GM12872 (cell line): Measurements from ENCODE around the gene DNAH8.

Experiments
- TF ChIP-seq, protein P1 (sequence below): IDR thresholded peaks from 3 replicates; pipeline ENCODE4 v1.5.1; 2011; ENCODE audit warnings: low read depth, mild to moderate bottlenecking, low read length, moderate library complexity; ENCODE audit not compliant: insufficient read depth

DNAH8 gene

DNA sequence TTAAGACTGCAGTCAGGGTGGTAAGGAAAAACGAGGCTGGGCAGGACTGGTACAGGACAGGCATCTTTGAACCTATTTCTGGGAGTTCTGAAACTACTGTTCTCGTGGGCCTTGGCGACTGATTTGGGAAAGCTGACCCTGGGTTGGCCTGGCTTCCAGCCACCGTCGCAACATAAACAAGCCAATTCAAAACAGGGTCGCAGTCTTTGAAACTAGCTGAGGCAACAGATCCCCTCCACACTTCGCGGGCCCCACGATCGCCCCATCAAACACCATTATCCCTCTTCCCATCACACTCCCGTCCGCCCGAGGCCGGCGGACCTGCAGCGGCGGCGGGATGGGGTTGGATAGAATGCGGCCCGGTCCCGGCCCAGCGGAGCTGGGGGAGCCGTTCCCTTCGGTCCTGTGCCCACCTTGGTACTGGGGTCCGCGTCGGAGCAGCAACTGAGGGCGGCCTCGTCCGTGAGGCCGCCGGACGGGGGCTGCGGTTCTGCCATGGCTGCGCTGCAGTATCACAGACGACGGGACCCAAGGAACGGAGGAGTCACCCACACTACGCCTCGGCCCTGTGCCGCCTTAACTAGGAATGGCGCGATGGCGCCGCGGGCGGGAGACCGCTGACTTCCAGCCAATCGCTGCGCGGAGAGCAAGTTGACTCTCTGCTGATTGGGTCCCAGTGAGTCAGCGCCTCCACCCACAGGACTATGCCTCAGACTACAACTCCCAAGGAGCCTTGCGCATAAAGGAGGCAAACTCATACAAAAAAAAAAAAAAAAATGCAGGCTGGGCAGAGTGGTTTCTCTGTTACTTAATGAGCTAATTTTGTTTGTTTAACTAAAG lies 12.3 kb upstream of the DNAH8 start, which contains the start of gene GLO1:
Gene GLO1, minus strand, starts transcription at position 588 of the 840 bp plus-strand sequence. Its CDS starts 91 bp downstream, at position 497.
- TF ChIP-seq, protein P1, sequence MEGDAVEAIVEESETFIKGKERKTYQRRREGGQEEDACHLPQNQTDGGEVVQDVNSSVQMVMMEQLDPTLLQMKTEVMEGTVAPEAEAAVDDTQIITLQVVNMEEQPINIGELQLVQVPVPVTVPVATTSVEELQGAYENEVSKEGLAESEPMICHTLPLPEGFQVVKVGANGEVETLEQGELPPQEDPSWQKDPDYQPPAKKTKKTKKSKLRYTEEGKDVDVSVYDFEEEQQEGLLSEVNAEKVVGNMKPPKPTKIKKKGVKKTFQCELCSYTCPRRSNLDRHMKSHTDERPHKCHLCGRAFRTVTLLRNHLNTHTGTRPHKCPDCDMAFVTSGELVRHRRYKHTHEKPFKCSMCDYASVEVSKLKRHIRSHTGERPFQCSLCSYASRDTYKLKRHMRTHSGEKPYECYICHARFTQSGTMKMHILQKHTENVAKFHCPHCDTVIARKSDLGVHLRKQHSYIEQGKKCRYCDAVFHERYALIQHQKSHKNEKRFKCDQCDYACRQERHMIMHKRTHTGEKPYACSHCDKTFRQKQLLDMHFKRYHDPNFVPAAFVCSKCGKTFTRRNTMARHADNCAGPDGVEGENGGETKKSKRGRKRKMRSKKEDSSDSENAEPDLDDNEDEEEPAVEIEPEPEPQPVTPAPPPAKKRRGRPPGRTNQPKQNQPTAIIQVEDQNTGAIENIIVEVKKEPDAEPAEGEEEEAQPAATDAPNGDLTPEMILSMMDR: no peak

DNA sequence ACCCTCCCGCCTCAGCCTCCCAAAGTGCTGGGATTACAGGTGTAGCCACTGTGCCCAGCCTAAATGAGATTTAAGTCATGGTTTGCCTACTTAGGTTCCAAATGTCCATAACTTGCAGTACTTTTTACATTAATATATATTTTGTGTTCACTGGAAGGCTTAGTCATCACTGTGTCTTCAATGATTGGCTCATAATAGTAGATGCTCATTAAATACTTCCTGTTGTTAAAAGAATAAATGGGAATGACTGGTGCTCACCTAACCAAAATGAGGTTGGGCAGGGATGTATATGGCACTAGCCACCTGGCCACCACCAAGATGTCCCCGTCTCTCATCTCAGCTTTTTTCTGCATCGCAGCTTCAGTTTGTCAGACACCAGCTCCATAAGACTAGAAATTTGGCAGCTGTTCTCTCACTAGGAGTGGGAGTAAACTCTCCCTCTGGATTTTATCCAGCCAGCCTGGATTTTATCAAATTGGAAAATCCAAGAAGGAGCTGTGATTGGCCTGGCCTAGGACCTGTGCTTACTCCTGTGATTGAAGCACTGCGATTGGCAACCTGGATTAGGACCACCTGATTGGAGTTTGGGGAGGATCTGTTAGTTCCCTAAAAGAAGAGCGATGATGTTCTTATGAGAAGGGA lies 11.0 kb upstream of the DNAH8 start:
- TF ChIP-seq, protein P1: no peak

DNA sequence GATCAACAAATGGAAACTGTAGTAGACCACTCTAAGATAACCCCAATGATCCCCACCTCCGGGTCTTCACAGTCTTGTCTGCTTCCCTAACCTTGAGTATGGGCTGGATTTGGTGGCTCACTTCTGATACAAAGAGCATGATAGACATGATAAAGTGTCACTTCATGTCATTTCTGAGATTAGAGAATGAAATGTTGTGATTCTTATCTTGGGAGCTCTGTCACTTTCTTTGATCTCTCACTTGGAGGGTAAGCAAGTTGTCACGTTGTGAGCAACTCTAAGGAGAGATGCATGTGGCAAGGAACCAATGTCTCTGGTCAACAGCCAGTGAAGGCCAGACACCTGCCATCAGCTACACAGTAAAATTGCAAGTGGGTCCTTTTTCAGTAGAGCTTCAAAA lies 9.2 kb upstream of the DNAH8 start:
- TF ChIP-seq, protein P1: no peak

DNA sequence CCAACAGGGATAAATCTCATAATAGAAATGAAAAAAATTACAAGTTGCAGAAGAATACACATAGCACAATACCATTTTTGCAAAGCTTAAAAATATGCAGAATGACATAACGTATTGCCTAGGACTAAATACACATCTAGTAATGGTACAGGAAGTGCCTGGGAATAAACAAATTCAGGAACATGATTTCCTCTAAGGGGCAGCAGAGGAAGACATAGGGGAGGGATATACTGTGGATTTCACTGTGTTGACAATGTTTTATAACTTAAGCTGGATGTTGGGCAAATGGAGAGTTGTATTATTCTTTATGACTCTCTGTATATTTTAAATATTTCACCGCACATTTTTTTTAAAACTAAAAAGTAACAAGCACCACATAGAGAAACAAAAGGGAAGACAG lies 6.6 kb upstream of the DNAH8 start:
- TF ChIP-seq, protein P1: no peak

DNA sequence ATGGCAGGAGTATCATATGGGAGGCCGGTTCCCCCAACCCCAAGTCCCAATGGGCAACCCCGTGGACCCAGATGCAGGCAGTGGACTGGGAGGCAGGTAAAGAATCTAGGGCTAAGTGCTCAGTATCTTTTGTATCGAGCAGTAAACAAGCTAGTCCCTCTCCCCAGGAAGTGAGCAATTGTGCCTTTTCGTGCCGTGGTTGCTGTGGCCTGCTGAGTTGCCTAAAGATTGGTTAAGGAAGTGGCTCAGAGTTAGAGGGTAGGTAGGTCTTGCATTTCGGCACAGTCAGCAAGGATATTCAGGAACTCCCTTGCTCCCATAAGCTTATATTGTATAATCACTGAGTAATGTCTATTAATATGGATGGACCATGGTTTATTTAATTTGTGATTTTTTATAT lies 1.3 kb upstream of the DNAH8 start:
- TF ChIP-seq, protein P1: no peak

DNA sequence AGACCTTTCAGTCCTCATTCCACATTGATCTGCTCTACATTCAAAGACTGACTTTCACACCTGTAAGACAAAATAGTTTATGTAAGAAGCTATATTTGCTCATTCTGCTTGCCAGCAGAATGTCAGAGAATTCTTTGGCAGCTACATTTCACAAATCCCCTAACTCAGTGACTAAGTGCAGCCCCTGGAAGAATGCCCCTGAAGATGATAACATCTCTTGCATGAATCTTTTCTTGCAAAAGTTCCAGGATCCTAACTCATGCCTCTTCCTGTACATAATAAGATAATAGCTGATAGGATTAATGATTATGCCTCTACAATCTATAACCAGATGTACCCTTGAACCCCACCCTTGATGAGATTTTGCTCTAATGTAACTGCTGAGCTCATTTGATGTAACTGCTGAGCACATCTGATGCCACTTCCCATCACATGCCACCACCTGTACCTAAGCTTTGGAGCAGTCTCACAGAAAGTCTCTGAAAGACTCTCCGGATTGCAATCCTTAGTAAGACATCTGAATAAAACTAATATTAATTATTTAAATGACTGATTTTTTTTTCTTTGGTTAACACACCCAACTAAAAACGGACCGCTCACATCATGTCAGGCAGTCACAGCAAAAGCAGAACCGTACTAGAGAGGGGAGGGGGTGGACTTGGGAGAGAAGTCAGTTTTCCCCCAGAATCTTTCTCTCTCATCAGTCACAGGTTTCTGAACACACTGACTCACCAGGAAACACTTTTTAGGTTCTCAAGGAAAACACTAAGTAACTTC lies 684 bp upstream of the DNAH8 start:
- TF ChIP-seq, protein P1: no peak

DNA sequence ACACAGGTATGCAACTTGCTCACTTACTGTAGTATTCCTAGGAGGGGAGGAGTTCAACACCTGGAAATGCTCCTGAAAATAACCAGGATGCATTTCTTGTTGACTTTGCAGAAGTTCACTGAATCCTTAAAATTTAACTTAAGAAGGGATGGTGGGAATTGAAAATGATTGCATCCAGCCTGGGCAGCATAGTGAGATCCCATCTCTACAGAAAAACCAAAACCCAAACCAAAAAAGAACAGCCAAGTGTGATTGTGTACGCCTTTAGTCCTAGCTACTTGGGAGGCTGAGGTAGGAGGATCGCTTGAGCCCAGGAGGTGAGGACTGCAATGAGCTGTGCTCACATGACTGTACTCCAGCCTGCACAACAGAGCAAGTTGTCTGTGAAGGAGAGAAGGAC lies 1.7 kb downstream of the DNAH8 start:
- TF ChIP-seq, protein P1: no peak
